Activated B cell treated with CpG ODN at 0.5 μM for 24 hours (primary cell): Measurements from ENCODE around the gene TRAPPC6A. TPM values are rescaled to one million over a fixed set of nuclear protein-coding genes. Genes with fewer than 3 reads are reported as not detected.

Experiments
- ATAC-seq: fragments of 200-7000 bp; cut with Tn5 transposase; one replicate; pipeline ENCODE4 v1.10.0; 2021; ENCODE audit warnings: low read depth, mild to moderate bottlenecking, moderate library complexity
- CTCF ChIA-PET: fragments of 350-600 bp; sonication (Branson Sonifier 250); formaldehyde crosslinking; loops from one replicate; lab custom pipeline; 2021; ENCODE audit warnings: antibody characterized with exemption; lab: Charles Lee
- POLR2A ChIA-PET: fragments of 350-600 bp; sonication (Branson Sonifier 250); formaldehyde crosslinking; loops from one replicate; lab custom pipeline; 2021; ENCODE audit warnings: antibody characterized with exemption; lab: Charles Lee
- DNase-seq: peaks from one replicate; pipeline ENCODE4 v3.0.0; 2022
- H3K27ac Mint-ChIP-seq: one replicate; pipeline ENCODE4 v1.8.0; 2020; ENCODE audit warnings: mixed read lengths
- H3K27me3 Mint-ChIP-seq: one replicate; pipeline ENCODE4 v1.8.0; 2021; ENCODE audit warnings: mixed read lengths
- H3K36me3 Mint-ChIP-seq: one replicate; pipeline ENCODE4 v1.8.0; 2021; ENCODE audit warnings: low read depth, mixed read lengths
- H3K4me1 Mint-ChIP-seq: one replicate; pipeline ENCODE4 v1.8.0; 2021; ENCODE audit warnings: mixed read lengths
- H3K4me3 Mint-ChIP-seq: one replicate; pipeline ENCODE4 v1.8.0; 2020; ENCODE audit warnings: mild to moderate bottlenecking, mixed read lengths
- H3K9me3 Mint-ChIP-seq: one replicate; pipeline ENCODE4 v1.8.0; 2020; ENCODE audit warnings: mixed read lengths
- CTCF ChIP-seq: fragments of 200-600 bp; IDR thresholded peaks from one replicate; pipeline ENCODE4 v1.8.0; 2022; ENCODE audit warnings: antibody characterized with exemption, mild to moderate bottlenecking
- intact Hi-C: fragments of 100-400 bp; cut with micrococcal nuclease; formaldehyde crosslinking; loops from one replicate; pipeline ENCODE4 v1.15.1; 2024
- total RNA-seq: library from RNA; stranded (reverse); gene quantifications from 2 replicates; pipeline ENCODE4 v1.2.3, GENCODE V29; 2022

The TRAPPC6A gene
- total RNA-seq, 1 donor from 2014 or later, result 56.0 TPM

- Mint-ChIP-seq H3K9me3 (no peaks in the 10 kb centered on the region), H3K4me1 (no peaks in the 10 kb centered on the region), H3K27ac (no peak overlapping the region), H3K36me3 (peaks cover 15% of the 10 kb centered on the region), H3K27me3 (peaks cover 2% of the 10 kb centered on the region), H3K4me3 (no peak overlapping the region)
- ChIA-PET POLR2A (no interaction called here), CTCF (no interaction called here)
- DNase-seq (no peak), ATAC-seq (no peak)
- no peak for TF ChIP-seq CTCF
- intact Hi-C loops, result no loop called here
Measured at GRCh38 chr19:45146741-45147205, 31.3 kb downstream of the TRAPPC6A start.

DNA sequence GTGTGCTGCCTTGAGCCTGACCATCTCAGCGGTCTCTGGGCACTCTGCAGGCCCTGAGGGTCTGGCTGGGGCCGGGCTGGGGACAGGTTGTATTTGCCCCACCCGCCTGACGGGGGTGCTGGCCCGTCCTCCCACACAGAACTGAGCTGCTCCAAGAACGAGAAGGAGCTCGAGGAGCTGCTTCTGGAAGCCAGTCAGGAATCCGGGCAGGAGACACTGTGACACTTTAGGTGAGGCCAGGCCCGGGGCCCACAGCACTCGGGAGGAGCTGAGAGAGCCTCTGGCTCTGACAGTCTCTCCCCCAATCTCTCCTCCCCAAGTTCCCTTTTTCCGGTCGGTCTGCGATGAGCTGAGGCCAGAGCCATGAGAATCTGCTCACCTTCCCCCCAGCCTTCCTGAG, 31.8 kb downstream of the TRAPPC6A start:
- ATAC-seq, result no peak
- H3K27me3 Mint-ChIP-seq, result no peaks in the 10 kb centered on the region
- H3K9me3 Mint-ChIP-seq, result no peaks in the 10 kb centered on the region
- H3K36me3 Mint-ChIP-seq, result peaks cover 20% of the 10 kb centered on the region
- no peak for TF ChIP-seq CTCF
- no peaks in the 10 kb centered on the region for H3K4me1 Mint-ChIP-seq
- CTCF ChIA-PET, result no interaction called here
- H3K4me3 Mint-ChIP-seq, result no peak overlapping the region
- no peak overlapping the region for H3K27ac Mint-ChIP-seq
- intact Hi-C loops, result no loop called here
- DNase-seq, result no peak
- POLR2A ChIA-PET, result interaction anchor here (1.5 kb wide), 1 partner anchor 67 kb away, joined by 4 read pairs; the partner anchor contains the start of gene GEMIN7

- intact Hi-C loops, result no loop called here
Measured at GRCh38 chr19:45145270-45146189, 32.5 kb downstream of the TRAPPC6A start.

DNA sequence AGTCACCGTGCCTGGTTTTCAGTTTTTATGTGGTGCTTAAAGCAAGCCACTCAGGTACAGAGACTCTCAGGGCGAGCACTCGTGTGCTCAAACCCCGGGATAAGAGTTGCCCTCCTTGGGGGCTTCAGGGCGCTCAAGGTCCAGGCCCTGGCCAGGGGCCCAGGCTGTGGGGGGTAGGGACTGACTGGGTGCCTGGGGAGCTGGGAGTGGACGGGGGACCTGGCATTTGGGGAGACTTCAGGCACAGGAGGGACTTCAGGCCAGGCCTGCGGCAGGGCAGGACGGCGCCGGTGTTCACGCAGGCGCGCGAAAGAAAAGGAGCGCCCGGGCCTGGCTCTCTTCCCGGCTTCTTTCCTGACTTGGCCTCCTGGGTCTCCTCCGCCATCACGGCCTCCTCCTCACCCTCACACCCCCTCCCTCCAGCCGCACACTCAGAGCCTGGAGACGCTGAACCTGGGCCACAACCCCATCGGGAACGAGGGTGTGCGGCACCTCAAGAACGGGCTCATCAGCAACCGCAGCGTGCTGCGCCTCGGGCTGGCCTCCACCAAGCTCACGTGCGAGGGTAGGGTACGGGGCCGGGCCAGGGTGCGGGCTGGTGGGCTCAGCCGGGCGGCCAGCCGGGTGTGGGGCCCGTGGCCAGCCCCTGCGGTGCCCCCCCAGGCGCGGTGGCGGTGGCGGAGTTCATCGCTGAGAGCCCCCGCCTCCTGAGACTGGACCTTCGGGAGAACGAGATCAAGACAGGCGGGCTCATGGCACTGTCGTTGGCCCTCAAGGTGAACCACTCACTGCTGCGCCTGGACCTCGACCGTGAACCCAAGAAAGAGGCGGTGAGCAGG, 33.4 kb downstream of the TRAPPC6A start:
- Mint-ChIP-seq H3K36me3 (peaks cover 24% of the 10 kb centered on the region), H3K27ac (no peak overlapping the region), H3K9me3 (no peaks in the 10 kb centered on the region), H3K27me3 (no peaks in the 10 kb centered on the region), H3K4me1 (no peaks in the 10 kb centered on the region), H3K4me3 (no peak overlapping the region)
- ChIA-PET CTCF (interaction anchor here (1.2 kb wide), 1 partner anchor 8 kb away, joined by 3 read pairs; no protein-coding TSS in a partner anchor), POLR2A (interaction anchor here (1.5 kb wide), 1 partner anchor 66 kb away, joined by 4 read pairs; the partner anchor contains the start of gene GEMIN7)
- intact Hi-C loops, result no loop called here
- DNase-seq (no peak), ATAC-seq (no peak)
- TF ChIP-seq CTCF, result no peak

More at GRCh38 chr19:45145270-45146189, 32.5 kb downstream of the TRAPPC6A start:
- DNase-seq (no peak), ATAC-seq (no peak)
- no peak overlapping the region for H3K27ac Mint-ChIP-seq
- H3K27me3 Mint-ChIP-seq, result no peaks in the 10 kb centered on the region
- H3K9me3 Mint-ChIP-seq, result no peaks in the 10 kb centered on the region
- H3K36me3 Mint-ChIP-seq, result peaks cover 24% of the 10 kb centered on the region
- no peak overlapping the region for H3K4me3 Mint-ChIP-seq
- POLR2A ChIA-PET, result interaction anchor here (1.5 kb wide), 1 partner anchor 66 kb away, joined by 4 read pairs; the partner anchor contains the start of gene GEMIN7
- H3K4me1 Mint-ChIP-seq, result no peaks in the 10 kb centered on the region
- no peak for TF ChIP-seq CTCF
- CTCF ChIA-PET, result no interaction called here
